NCI-H128 (cell line): ENCODE measurements around the gene EDNRB.
"Not testable (repeated sequence)": the region's sequence is repeated elsewhere in the genome, so short reads cannot be mapped to it uniquely, and the experiment has no call there.

Experiments used
- DNase-seq: peaks from one replicate; lab custom pipeline; 2025; ENCODE audit not compliant: unreplicated experiment; lab: John Stamatoyannopoulos, UW

EDNRB gene

DNA sequence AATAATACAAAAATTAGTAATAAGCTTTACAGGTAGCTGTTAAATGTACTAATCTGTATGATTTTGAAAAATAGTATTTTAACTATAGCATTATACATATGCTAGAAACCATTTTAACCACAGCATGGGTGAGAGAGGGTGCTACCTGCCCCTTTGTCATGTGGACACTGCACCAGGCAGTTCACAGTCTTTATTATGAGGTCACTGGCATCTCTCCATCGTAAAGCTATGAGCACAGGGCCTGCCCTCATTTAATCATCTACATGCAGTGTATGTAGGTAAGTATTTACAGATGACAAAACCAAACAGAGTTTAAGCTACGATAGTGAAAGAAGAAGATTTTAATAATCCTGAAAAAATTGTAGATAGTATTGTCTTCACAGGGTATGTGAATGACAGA, 21.7 kb downstream of the EDNRB start:
- DNase-seq = no peak

DNA sequence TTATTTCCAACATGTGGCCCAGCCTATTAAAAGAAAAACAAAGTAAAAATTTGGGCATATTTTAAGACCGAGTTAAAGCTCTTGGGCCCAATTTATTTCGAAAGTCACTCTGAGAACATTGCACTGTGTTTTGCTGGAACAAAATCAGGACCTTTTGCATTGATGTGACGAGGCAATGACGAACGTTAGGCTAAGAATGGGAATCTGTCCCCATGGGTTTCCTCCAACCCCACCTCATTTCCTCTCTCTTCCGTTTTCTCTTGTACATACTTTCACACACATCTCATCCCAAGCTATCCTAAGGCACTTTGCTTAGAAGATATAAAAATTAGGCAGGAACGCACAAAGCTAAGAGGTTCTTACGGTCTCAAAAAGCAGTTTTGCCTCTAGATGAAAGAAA, 22.1 kb downstream of the EDNRB start:
- no peak for DNase-seq

GRCh38 chr13:77894743-77895142, 23.9 kb downstream of the EDNRB start:
- no peak for DNase-seq

DNA sequence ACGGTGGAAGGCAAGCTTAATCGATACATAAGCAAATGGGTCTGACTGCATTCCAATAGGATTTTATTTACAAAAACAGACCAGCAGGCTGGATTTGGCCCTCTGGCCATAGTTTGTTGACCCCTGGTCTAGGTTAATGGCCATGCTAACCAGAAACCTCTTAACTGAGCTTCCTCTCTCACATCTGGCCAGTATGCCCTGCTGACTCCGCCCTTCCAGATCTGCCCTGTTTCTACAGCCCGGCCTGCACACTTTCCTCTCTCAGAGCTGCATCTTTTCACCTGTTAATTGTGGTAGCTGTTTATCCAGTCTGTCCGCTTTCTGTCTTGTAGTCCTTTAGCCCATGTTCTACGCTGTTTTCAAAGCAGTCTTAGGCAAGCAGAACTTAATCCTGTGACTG, 25.6 kb downstream of the EDNRB start:
- DNase-seq = no peak

DNA sequence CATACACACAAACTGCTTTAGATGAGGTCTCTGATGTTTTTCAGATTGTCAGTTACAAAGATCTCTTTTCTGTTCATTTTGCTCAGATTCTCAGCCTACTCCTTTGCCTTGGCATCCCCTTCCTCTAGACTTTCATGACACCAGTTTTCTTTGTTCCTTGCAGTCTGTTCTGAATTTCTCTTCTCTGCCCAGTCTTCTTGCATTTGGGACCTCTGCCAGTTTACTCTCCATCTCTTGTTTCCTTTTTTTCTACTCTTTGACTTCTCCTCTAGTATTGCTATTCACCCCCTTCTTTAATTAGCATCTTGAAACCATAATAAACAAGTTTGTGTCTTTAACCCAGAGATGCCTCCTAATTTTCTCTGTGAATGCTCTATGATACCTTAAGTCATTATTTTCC, 26.1 kb downstream of the EDNRB start:
- DNase-seq = no peak

DNA sequence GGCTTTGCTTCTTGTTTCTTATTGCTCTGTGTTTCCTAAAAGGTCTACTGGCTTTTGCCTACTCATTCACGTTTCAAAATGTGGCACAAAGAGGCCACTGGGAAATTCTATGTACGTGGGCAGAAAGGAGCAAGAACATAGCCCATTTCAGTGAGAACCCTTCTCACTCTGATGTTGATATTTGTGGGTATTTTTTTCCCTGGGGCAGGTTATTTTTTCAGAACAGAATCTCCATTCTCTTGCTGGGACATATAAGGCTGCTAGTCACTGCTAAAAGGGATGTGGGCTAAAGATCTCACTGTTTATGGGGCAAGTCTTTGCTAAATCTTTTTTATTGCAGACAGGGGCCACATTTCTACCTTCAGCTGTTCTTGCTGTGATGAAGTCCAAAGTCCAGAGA, 27.1 kb downstream of the EDNRB start:
- no peak for DNase-seq

GRCh38 chr13:77891041-77891440, 27.6 kb downstream of the EDNRB start:
- DNase-seq = no peak

DNA sequence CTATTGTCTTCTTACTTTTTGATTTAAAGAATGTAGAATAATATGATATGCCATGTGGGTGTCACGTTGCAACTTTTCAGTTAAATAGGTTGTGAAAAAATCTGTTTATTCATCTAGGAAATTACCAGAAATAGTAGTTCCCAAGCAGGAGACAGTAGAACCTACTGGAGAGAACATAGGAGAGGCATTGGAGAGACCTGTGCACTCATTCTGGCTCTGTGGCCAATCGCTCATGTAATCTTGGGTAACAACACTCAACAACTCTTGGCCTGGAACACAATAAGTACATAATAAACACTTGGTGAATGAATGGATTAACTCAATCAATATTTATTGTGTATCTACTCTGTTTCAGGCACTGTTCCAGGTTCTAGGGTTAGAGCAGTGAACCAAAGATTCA, 35.3 kb downstream of the EDNRB start:
- no peak for DNase-seq

- no peak for DNase-seq
These were observed 40.4 kb downstream of the EDNRB start for GRCh38 chr13:77878190-77878589.

DNA sequence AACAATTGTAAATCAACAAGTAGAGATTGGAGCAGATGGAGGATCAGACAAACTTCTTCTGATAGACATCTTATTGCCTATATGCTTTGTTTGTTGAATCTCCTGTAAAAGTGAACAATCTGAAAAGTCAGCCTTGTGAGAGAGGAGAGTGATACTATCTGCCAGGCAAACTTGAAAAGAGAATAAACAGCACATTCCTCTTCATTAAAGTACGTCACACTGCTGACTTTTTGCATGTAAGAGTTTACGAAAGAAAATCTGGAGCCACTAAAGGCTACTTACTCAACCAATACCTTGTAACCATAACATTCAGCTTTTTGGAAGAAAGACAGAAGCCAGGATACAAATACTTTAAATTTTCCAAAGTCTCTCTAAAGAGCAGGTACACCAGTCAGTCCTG, 42.5 kb downstream of the EDNRB start:
- no peak for DNase-seq

DNA sequence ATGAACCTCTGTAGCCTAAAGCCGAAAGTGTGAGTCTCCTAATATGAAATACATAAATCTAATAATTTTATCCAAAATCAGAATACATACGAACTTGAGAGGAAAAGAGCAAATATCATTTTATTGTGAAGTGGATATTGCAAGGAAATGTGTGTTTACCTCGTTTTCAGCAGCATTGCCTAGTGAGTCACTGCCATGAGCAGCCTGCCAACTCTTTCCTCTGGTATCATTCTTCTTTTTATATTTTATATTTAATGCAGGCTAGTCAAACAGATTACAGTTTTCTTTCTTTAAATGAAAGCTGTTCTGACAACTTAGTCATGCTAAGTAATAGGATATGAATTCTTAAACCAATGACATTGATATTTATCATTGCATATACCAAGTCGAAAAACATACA, 44.2 kb downstream of the EDNRB start:
- no peak for DNase-seq

DNA sequence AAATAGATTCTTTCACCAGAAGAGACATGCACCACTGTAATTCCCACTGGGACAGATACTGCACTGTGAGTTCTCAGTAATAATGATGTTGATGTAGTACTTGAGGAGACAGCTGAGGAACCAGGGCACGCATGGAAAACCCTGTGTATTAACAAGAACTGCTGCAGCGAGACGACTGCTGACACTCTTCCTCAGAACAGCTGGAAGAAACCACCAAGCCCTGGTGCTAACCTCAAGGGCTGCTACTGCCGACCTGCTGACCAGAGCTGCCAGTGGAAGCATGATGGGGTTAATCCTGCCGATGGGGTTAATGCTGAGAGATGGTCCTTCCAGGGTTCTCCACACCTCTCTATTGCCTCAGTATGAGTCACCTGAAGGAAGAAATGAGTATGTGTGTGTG, 45.6 kb downstream of the EDNRB start:
- no peak for DNase-seq

GRCh38 chr13:77871596-77871995, 47.0 kb downstream of the EDNRB start:
- DNase-seq = no peak

GRCh38 chr13:77868717-77869116, 49.9 kb downstream of the EDNRB start:
- no peak for DNase-seq

DNA sequence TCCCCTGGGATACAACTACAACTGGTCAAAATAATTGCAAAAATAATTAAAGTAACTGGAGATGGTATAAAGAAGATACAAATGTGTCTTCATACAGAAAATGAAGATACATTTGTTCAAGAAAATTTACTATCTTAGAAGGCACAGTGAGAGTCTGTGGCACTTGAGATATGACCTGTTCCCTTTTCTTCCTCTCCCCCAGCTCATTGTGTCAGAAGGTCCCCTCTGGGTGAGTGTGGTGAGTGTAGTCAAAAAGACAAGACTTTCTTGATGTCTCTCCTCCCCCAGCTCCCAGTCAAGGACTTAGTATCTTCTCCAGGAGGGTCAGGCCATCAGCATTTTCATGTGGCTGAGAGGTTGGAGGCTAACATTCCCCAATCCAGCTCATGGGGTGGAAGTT, 51.7 kb downstream of the EDNRB start:
- no peak for DNase-seq

- no peak for DNase-seq
These were observed 53.0 kb downstream of the EDNRB start for GRCh38 chr13:77865622-77866021.

- DNase-seq = no peak
These were observed 55.5 kb downstream of the EDNRB start for GRCh38 chr13:77863144-77863543.

DNA sequence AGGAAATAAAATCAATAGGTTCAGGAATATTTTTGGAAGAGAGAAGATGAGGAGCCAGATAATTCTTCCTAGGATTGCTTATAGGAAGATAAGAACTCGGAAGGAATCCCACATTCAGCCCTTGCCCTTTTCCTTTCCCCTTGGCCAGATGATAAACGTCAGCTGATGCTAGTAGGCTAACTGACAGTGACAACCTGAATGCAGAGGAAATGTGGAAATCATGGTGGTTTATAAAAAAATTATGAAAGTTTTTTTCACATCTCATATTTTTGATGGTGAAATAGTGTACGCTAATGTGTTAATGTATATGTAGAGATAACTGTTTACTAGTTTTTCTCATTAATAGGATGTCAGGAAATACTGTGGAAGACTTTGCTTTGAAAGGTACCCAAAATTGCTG, 56.9 kb downstream of the EDNRB start:
- no peak for DNase-seq

DNA sequence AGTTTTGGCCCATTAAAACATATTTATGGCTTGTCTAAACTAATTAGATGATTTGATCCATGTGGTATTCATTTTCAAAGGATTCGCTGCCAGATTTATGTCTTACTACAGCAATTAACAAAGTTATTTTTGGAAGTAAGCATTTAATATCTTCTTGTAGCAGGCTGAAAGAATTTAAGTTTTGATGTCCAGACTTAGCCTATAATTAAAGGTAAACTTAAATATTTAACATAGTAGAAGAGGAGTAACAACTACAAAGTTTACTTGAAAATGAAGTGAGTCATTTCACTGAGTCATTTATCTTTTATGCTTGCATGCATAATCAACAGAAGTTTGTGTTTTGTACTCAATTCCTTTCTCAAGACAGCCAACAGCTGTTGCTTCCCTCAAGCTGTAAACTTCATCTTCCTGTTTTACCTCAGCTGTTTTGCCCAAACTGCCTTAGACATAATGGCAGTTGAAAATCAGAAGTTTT, 58.1 kb downstream of the EDNRB start:
- no peak for DNase-seq

DNA sequence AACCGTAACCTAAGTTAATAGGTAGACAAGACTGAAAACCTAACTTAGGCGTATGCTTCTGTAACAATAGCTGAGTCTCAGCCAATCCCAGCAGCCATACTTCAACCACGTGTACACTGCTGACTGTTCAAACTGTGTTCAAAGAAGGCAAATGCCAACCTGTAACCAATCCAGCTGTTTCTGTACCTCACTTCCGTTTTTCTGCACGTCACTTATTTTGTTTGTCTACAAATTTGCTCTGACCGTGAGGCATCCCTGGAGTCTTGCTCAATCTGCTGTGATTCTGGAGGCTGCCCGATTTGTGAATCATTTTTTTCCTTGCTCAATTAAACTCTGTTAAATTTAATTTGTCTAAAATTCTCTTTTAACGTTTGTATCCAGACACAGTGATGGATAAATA, 59.2 kb downstream of the EDNRB start:
- no peak for DNase-seq

- no peak for DNase-seq
These were observed 61.0 kb downstream of the EDNRB start for GRCh38 chr13:77857531-77858209.

DNA sequence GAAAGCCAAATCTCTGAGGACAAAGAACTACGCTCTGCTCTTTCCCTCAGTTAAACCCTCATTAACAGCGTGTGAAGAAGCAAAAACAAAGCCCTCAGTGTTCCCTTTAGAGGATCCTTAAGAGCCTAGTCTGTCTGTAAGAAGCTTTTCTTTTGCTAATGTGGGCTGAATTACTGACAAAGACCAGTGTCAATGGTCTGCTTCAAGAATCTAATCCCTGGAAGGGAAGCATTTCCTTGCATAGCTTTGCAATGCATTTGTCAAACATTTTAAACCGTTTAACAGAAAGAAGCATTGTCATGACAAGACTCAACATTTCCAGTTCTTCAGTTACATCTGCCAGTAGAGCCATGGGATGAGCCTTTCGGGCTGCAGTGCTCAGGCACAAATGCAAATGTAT, 64.9 kb downstream of the EDNRB start:
- no peak for DNase-seq

GRCh38 chr13:77848050-77848449, 70.6 kb downstream of the EDNRB start:
- not testable (repeated sequence) for DNase-seq
